Measurements from ENCODE around the gene SMAD7.

- TF ChIP-seq, protein P1, sequence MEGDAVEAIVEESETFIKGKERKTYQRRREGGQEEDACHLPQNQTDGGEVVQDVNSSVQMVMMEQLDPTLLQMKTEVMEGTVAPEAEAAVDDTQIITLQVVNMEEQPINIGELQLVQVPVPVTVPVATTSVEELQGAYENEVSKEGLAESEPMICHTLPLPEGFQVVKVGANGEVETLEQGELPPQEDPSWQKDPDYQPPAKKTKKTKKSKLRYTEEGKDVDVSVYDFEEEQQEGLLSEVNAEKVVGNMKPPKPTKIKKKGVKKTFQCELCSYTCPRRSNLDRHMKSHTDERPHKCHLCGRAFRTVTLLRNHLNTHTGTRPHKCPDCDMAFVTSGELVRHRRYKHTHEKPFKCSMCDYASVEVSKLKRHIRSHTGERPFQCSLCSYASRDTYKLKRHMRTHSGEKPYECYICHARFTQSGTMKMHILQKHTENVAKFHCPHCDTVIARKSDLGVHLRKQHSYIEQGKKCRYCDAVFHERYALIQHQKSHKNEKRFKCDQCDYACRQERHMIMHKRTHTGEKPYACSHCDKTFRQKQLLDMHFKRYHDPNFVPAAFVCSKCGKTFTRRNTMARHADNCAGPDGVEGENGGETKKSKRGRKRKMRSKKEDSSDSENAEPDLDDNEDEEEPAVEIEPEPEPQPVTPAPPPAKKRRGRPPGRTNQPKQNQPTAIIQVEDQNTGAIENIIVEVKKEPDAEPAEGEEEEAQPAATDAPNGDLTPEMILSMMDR (conservative IDR thresholded peaks at IDR 0.05 in 1 of 2, IDR thresholded peaks at IDR 0.05 in 1 of 2; ENCODE audit: low read depth in 1 of 2, low read length in 2 of 2), result no peak
- TF ChIP-seq EZH2 (IDR thresholded peaks at IDR 0.05; ENCODE audit: low read length, missing control alignments), result no peak
These were observed 6.4 kb upstream of the SMAD7 start for GRCh38 chr18:48957136-48957535.

Data from fibroblast of lung (primary cell).